Effector CD8-positive, alpha-beta T cell (primary cell): Measurements from ENCODE around the gene GALNT5.

Experiments used
- DNase-seq: peaks from one replicate; lab custom pipeline; 2025; lab: John Stamatoyannopoulos, UW

The GALNT5 gene

GRCh38 chr2:157292853-157293252 is 35.3 kb downstream of the GALNT5 start:
- no peak for DNase-seq

GRCh38 chr2:157296490-157296889 is 39.0 kb downstream of the GALNT5 start:
- DNase-seq, result no peak

- no peak for DNase-seq
Measured at GRCh38 chr2:157296958-157297357, 39.5 kb downstream of the GALNT5 start.

- no peak for DNase-seq
Measured at GRCh38 chr2:157301307-157301706, 43.8 kb downstream of the GALNT5 start.

GRCh38 chr2:157302492-157303099 is 45.1 kb downstream of the GALNT5 start:
- DNase-seq, result peak; percentile 7

GRCh38 chr2:157303612-157304011 is 46.1 kb downstream of the GALNT5 start:
- DNase-seq, result no peak

- DNase-seq, result no peak
Measured at GRCh38 chr2:157304811-157305722, 47.6 kb downstream of the GALNT5 start.

GRCh38 chr2:157305723-157306110 is 48.2 kb downstream of the GALNT5 start:
- no peak for DNase-seq

- no peak for DNase-seq
Measured at GRCh38 chr2:157307021-157307420, 49.5 kb downstream of the GALNT5 start.

GRCh38 chr2:157309878-157310277 is 52.4 kb downstream of the GALNT5 start:
- no peak for DNase-seq

GRCh38 chr2:157311706-157312105 is 54.2 kb downstream of the GALNT5 start:
- DNase-seq, result no peak

- DNase-seq, result no peak
Measured at GRCh38 chr2:157312866-157313486, 55.5 kb downstream of the GALNT5 start.

- no peak for DNase-seq
Measured at GRCh38 chr2:157315901-157316300, 58.4 kb downstream of the GALNT5 start.

GRCh38 chr2:157318884-157319283 is 61.4 kb downstream of the GALNT5 start:
- DNase-seq, result no peak

- DNase-seq, result no peak
Measured at GRCh38 chr2:157319795-157320194, 62.3 kb downstream of the GALNT5 start.

GRCh38 chr2:157320409-157320808 is 62.9 kb downstream of the GALNT5 start:
- no peak for DNase-seq

GRCh38 chr2:157321466-157321865 is 64.0 kb downstream of the GALNT5 start:
- no peak for DNase-seq

- no peak for DNase-seq
Measured at GRCh38 chr2:157322432-157322831, 64.9 kb downstream of the GALNT5 start.

- no peak for DNase-seq
Measured at GRCh38 chr2:157324331-157324843, 66.9 kb downstream of the GALNT5 start.

- DNase-seq, result no peak
Measured at GRCh38 chr2:157325786-157326185, 68.3 kb downstream of the GALNT5 start, which contains the start of gene ERMN. TSS of gene ERMN (minus strand) at chr2:157325824. CDS start at chr2:157325642, 182 bp downstream.

- DNase-seq, result no peak
Measured at GRCh38 chr2:157326698-157327097, 69.2 kb downstream of the GALNT5 start.

- no peak for DNase-seq
Measured at GRCh38 chr2:157327200-157327599, 69.7 kb downstream of the GALNT5 start.
